OCI-LY3 (cell line): ENCODE data around the gene CFAP46.

Experiments used
- H2AFZ ChIP-seq: fragments of 200-600, 300-600 bp; shearing (Covaris generic); 2 replicates; pipeline ENCODE4 v1.6.0; 2014; ENCODE audit warnings: antibody characterized with exemption, low read depth, low read length
- H3K27ac ChIP-seq: fragments of 200-600, 300-600 bp; sonication (generic); 2 replicates; pipeline ENCODE4 v1.5.1; 2014; ENCODE audit warnings: mild to moderate bottlenecking, low read length, moderate library complexity, mixed read lengths
- H3K27me3 ChIP-seq: fragments of 200-600, 300-600 bp; sonication (generic); 2 replicates; pipeline ENCODE4 v1.6.1; 2014; ENCODE audit warnings: low read depth, low read length, mixed read lengths
- H3K36me3 ChIP-seq: fragments of 200-600, 300-600 bp; sonication (generic); replicated peaks from 2 replicates; pipeline ENCODE3; 2014; ENCODE audit warnings: low read depth, low read length, mixed read lengths
- H3K4me1 ChIP-seq: fragments of 300-600, 200-600 bp; sonication (generic); 2 replicates; pipeline ENCODE4 v1.6.1; 2014; ENCODE audit warnings: low read length, mixed read lengths
- H3K4me2 ChIP-seq: fragments of 200-600, 300-600 bp; sonication (generic); 2 replicates; pipeline ENCODE4 v1.6.1; 2014; ENCODE audit warnings: low read length, mixed read lengths
- H3K4me3 ChIP-seq: fragments of 300-600, 200-600 bp; sonication (generic); 2 replicates; pipeline ENCODE4 v1.5.1; 2014; ENCODE audit warnings: antibody characterized with exemption, mild to moderate bottlenecking, low read length, moderate library complexity
- H3K79me2 ChIP-seq: fragments of 300-600, 200-600 bp; shearing (Covaris generic); 2 replicates; pipeline ENCODE4 v1.6.1; 2014; ENCODE audit warnings: mild to moderate bottlenecking, low read length, mixed read lengths
- H3K9ac ChIP-seq: fragments of 300-600, 200-600 bp; shearing (Covaris generic); 2 replicates; pipeline ENCODE4 v1.6.0; 2014; ENCODE audit warnings: mild to moderate bottlenecking, low read length, moderate library complexity
- H3K9me3 ChIP-seq: fragments of 200-600, 300-600 bp; shearing (Covaris generic); 2 replicates; pipeline ENCODE4 v1.6.1; 2014; ENCODE audit warnings: low read length, mixed read lengths; ENCODE audit not compliant: insufficient read depth
- H4K20me1 ChIP-seq: fragments of 200-600, 300-600 bp; sonication (generic); 2 replicates; pipeline ENCODE4 v1.6.1; 2016; ENCODE audit warnings: low read length, mixed read lengths; ENCODE audit not compliant: insufficient read depth
- EZH2phosphoT487 ChIP-seq: fragments of 200-600 bp; shearing (Covaris generic); IDR thresholded peaks from 2 replicates; pipeline ENCODE4 v1.6.1; 2018; ENCODE audit warnings: antibody characterized with exemption, mixed run types, low read depth
- TF ChIP-seq, protein P1 (sequence below): fragments of 200-600, 300-600 bp; sonication (generic); IDR thresholded peaks from 2 replicates; pipeline ENCODE4 v1.5.1; 2014; ENCODE audit warnings: antibody characterized with exemption, low read length, low read depth

Gene CFAP46

DNA sequence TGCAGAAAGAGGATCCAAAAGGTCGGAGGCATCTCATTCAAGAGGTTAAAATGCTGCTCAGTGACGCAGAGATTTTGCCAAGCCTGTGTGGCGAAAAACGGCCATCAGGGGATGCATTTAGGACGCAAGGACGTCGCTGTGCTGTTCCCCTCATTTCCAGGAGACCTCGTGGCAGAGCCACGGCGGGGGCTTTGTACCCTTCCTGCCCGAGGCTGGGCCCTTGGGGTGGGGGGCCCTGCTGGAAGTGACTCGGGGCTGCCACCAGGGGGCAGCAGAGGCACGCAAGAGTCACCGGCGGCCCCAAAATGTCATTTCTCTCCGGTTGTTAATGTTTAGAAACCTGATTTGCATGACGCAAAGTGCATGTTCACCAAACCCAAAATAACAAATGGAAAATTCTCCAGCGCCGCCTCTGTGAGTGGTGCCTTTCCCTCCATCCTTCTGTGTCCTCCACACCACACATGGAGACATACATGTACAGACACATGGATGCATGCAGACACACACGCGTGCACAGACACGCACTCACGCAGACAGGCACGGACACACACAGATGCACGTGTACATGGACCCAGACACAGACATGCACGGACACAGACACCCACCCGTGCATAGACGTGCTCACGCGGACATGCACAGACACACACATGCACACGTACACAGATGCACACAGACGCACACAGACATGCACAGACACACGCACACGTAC, 105.4 kb downstream of the CFAP46 start:
- H3K4me3 ChIP-seq, result no peak overlapping the region
- H3K27ac ChIP-seq, result no peak overlapping the region
- no peaks in the 10 kb centered on the region for H3K79me2 ChIP-seq
- no peak overlapping the region for H2AFZ ChIP-seq
- no peaks in the 10 kb centered on the region for H3K27me3 ChIP-seq
- H3K4me1 ChIP-seq, result no peaks in the 10 kb centered on the region
- H3K4me2 ChIP-seq, result no peak overlapping the region
- TF ChIP-seq EZH2phosphoT487, result no peak
- TF ChIP-seq, protein P1, sequence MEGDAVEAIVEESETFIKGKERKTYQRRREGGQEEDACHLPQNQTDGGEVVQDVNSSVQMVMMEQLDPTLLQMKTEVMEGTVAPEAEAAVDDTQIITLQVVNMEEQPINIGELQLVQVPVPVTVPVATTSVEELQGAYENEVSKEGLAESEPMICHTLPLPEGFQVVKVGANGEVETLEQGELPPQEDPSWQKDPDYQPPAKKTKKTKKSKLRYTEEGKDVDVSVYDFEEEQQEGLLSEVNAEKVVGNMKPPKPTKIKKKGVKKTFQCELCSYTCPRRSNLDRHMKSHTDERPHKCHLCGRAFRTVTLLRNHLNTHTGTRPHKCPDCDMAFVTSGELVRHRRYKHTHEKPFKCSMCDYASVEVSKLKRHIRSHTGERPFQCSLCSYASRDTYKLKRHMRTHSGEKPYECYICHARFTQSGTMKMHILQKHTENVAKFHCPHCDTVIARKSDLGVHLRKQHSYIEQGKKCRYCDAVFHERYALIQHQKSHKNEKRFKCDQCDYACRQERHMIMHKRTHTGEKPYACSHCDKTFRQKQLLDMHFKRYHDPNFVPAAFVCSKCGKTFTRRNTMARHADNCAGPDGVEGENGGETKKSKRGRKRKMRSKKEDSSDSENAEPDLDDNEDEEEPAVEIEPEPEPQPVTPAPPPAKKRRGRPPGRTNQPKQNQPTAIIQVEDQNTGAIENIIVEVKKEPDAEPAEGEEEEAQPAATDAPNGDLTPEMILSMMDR, result peak; percentile 59
- no peak overlapping the region for H3K9ac ChIP-seq
- H3K36me3 ChIP-seq, result no peaks in the 10 kb centered on the region
- no peaks in the 10 kb centered on the region for H4K20me1 ChIP-seq
- no peaks in the 10 kb centered on the region for H3K9me3 ChIP-seq

DNA sequence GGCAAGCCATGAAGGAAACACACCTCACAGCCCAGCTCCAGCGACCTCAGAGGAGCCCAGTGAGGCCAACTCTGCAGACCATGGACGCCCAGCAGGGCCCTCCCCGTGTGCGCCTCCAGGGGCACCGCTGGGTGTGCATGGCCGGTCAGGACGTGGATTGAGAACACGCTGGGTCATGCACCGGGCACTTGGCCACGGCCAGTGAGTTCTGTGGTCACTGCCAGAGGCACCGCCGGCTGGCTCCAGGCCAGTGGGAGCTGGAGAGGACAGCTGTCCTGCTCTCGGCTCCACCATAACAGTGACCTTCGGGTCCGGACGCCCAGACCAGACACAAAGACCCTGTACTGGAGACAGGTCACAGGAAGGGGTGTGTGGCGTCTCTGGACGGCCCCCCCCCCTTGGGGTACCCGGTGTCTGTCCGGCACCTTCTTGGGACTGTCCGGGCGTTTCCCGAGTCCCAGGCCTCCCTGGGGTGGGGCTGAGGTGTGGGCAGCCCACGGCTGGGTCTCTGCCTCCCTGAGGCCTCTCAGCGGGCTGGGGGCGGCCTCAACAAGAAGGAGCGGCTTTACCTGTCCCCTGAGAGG, 106.0 kb downstream of the CFAP46 start:
- TF ChIP-seq, protein P1, result no peak
- TF ChIP-seq EZH2phosphoT487, result no peak
- no peak overlapping the region for H3K27ac ChIP-seq
- no peaks in the 10 kb centered on the region for H3K4me1 ChIP-seq
- no peaks in the 10 kb centered on the region for H3K9me3 ChIP-seq
- no peak overlapping the region for H3K4me2 ChIP-seq
- no peak overlapping the region for H3K9ac ChIP-seq
- H3K79me2 ChIP-seq, result no peaks in the 10 kb centered on the region
- H3K36me3 ChIP-seq, result no peaks in the 10 kb centered on the region
- no peak overlapping the region for H2AFZ ChIP-seq
- no peak overlapping the region for H3K4me3 ChIP-seq
- H3K27me3 ChIP-seq, result no peaks in the 10 kb centered on the region
- no peaks in the 10 kb centered on the region for H4K20me1 ChIP-seq

DNA sequence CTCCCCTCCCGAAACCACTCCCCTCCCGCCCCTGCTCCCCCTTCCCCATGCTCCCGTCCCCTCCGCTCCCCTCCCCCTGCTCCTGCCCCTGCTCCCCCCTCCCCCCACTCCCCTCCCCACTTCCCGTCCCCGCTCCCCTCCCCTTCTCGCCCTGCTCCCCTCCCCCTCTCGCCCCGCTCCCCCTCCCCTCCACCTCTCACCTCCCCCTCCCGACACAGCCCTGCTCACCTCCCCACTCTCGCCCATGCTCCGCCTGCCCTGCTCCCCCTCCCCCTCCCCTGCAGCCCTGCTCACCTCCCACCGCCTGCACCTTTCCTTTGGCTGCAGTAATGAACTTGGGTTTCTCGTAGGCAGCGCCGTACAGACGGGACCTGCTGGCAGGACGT, 106.5 kb downstream of the CFAP46 start:
- Histone ChIP-seq H3K9ac (no peak overlapping the region), H3K4me3 (no peak overlapping the region), H3K79me2 (no peaks in the 10 kb centered on the region), H3K9me3 (no peaks in the 10 kb centered on the region), H3K27ac (no peak overlapping the region), H3K27me3 (no peaks in the 10 kb centered on the region), H3K36me3 (no peaks in the 10 kb centered on the region), H4K20me1 (no peaks in the 10 kb centered on the region), H3K4me2 (no peak overlapping the region), H2AFZ (no peak overlapping the region), H3K4me1 (no peaks in the 10 kb centered on the region)
- no peak for TF ChIP-seq EZH2phosphoT487

DNA sequence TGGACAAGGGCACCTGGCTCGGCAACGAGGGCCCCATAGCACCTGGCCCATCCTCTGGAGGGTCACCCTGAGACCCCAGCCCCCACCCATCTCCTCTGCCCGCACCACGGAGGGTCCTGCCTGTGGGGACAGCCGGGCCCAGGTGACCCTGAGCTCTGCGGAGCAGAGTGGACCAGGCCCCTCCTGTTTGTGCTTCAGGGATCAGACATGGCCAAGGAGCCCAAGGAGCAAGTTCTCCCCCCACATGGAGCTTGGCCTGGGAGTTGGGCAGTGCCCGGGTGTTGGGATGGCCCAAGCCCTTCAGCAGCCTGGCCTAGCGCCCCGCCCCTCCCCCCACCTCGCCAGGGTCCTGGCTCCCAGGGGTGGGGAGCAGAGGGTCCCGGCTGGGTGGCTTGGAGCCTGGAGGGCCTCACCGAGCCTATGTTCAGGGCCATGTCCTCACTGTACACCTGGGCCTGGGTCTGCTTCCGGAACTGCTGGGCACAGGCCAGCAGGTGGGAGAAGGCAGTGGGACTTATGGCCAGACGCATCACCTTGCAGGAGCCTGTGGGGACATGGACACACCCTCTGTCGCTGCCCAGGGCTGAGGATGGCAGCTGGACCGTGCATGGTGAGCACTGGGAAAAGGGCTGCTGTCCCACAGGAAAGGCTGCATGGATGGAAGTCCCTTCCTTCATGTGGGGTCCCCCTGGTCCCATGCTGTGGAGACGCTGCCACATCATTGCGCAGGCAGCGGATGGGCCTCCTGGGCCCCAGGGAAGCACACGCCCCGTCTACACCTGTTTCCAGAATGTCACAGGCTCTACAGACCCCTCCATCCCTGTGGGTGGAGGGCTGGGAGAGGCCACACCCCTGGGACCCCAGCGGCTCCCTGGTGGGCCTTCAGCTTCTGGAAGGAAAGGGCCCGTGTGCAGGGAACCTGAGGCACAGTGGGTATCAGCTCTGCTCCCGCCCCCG, 107.2 kb downstream of the CFAP46 start:
- H3K4me3 ChIP-seq, result no peak overlapping the region
- no peaks in the 10 kb centered on the region for H3K79me2 ChIP-seq
- H3K9me3 ChIP-seq, result no peaks in the 10 kb centered on the region
- no peaks in the 10 kb centered on the region for H3K36me3 ChIP-seq
- H3K27me3 ChIP-seq, result no peaks in the 10 kb centered on the region
- TF ChIP-seq, protein P1, result no peak
- TF ChIP-seq EZH2phosphoT487, result no peak
- H4K20me1 ChIP-seq, result no peaks in the 10 kb centered on the region
- H3K9ac ChIP-seq, result no peak overlapping the region
- H2AFZ ChIP-seq, result no peak overlapping the region
- no peaks in the 10 kb centered on the region for H3K4me1 ChIP-seq
- H3K27ac ChIP-seq, result no peak overlapping the region
- no peak overlapping the region for H3K4me2 ChIP-seq
